CD4-positive, alpha-beta T cell treated with Interleukin-17A for 1 hour (primary cell): ENCODE data around the gene SOCS3.
"Not testable (repeated sequence)": the region's sequence is repeated elsewhere in the genome, so short reads cannot be mapped to it uniquely, and the experiment has no call there.

ENCODE experiments used
- DNase-seq: peaks from one replicate; pipeline ENCODE4 v3.0.0-alpha.2; 2020

Gene SOCS3

DNA sequence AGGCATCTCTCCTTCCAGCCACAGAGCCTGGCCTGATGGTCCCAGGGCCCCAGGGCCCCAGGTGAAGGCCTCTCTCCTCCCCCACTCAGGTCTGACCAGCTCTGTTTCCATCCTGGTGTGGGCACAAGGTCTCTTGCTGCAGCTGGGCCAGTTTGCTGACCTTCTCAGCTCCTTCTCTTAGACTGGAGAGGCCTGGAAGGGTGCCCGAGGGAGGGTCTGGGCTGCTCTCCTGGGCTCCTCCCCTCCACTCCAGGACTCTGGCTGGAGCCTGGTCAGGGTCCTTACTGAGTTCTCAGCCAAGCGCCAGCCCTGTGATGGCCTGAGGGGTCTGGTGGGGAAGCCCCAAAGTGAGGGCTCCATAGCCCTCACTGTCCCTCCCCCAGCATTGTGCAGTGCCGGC, 12.4 kb downstream of the SOCS3 start:
- no peak for DNase-seq

DNA sequence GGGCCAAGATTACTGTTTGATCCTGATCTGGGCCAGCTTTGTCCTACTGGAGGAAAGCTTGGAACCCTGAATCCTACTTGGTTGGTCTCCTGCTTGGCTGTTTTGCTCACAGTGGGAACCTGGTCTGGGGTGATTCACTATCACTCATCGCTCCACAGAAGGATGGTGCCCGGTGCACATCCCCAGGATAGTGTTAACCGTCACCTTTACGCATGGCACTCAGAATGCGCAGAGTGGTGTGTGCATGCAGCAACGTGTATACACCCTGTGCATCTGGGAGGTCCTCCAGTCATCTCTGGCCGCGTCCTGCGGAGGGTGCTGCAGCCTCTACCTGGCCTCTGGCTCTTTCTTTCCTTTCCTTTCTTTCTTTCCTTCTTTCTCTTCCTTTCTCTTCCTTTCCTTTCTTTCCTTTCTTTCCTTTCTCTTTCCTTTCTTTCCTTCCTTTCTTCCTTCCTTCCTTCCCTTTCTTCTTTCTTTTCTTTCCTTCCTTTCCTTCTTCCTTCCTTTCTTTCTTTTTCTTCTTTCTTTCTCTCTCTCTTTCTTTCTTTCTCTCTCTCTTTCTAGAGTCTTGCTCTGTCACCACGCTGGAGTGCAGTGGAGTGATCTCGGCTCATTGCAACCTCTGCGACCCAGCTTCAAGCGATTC, 13.1 kb downstream of the SOCS3 start:
- no peak for DNase-seq

DNA sequence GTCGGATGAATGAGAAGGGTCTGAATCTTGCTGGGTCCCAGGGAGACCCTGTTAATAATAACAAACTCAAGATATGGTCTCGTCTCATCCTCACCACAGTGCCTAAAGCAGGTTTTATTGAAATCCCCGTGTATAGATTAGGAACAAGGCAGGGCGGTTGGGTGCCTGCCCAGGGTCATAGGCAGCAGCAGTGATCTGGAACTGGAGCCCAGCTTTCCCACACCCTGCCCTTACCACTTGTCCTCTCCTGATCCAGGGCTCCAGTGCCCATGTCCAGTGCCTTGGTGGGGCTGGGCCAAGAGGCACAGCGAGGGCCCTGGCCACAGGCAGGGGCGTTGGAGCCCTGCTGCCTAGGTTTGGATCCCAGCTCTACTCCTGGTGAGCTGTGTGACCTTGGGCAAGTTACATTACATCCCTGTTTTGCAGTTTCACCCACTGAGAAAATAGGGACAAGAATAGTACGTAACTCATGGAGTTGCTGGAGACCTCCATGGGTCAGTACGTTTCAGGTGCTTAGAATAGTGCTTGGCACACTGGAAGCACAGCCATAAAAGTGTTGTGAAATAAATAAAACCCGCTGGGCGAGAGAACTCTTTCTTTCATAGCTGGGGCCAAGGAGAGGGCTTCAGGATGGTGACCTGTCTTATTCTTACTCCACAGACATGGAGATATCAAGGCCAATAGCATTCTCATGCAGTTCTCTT, 13.9 kb downstream of the SOCS3 start:
- no peak for DNase-seq

DNA sequence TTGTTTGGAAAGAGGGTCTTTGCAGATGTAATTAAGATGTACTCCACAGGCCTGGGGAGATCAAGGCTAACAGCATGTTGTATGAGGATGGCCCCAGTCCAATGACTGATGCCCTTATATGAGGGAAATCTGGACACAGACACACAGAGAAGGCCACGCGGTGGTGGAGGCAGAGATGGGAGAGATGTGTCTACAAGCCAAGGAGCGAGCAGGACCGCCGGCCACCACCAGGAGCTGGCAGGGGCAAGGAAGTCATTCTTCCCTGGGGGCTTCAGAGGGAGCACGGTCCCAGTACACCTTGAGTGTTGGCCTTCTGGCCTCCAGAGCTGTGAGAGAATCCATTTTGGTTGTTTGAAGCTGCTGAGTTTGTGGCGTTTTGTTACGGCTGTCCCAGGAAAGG, 14.7 kb downstream of the SOCS3 start:
- DNase-seq = no peak

DNA sequence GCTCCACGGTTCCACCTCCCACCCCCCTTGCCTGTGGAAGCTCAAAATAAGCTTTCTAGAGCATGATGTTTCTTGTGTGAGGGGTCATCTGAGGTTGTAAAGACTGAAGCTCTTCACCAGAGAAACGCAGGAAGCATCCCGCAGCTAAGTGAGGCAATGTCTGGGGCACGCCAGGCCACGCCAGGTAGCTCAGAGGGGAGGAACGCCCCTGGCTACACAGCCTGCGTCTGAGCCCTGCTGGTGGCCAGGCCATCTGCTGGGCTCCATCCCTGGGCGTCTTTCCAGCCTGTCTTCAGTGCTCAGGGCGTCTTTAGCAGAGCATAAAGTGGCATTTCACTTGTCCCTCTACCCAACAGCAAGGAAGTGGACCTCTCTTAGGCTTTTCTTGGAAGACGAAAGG, 15.2 kb downstream of the SOCS3 start:
- DNase-seq = no peak

DNA sequence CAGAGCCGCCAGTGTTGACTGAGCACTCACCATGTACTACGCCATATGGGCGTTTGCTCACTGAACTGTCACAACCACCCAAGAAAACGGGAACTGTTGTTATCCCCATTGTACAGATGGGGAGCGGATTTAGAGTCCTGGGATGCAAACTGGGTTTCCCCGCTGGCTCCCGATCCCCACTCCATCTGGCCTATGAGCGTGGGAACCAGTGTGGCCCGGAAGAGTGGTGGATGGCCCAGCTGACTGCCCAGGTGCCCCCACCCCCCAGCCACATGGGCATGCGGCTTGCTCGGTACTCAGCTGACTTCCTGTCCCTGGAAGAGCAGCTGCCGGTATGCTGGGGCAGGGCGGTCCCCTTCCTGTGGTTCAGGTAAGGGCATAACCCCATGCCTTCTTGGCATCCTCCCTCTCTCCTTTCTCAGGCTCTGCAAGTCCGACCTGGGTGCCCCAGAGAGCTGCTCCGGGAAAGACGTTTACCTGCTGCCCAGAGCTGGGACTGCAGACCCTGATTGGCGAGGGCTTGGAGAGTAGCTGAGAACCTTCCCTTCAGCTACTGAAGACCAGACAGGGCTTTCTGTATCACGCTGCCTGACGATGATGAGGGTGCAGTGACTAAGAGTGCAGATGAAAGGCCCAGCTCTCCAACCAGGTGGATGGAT, 16.2 kb downstream of the SOCS3 start:
- peak; percentile 84 for DNase-seq

DNA sequence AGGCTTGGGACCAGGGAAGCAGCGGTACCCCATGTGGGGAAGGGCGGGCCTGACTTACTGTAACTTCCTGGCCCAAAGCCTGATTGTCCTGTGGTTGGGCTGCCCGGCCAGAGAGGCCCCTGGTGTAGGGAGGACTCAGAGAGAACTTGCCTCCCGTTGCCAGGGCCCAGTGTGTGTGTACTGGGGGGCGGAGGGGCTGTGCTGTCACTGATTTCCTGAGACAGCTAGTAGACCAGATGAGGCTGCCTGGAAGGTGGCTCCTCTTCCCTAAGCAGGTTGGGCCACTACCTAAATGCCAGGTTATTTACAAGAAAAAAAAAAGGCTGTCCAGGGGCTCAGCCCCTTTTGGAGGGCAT, 16.7 kb downstream of the SOCS3 start:
- DNase-seq = peak; percentile 39

DNA sequence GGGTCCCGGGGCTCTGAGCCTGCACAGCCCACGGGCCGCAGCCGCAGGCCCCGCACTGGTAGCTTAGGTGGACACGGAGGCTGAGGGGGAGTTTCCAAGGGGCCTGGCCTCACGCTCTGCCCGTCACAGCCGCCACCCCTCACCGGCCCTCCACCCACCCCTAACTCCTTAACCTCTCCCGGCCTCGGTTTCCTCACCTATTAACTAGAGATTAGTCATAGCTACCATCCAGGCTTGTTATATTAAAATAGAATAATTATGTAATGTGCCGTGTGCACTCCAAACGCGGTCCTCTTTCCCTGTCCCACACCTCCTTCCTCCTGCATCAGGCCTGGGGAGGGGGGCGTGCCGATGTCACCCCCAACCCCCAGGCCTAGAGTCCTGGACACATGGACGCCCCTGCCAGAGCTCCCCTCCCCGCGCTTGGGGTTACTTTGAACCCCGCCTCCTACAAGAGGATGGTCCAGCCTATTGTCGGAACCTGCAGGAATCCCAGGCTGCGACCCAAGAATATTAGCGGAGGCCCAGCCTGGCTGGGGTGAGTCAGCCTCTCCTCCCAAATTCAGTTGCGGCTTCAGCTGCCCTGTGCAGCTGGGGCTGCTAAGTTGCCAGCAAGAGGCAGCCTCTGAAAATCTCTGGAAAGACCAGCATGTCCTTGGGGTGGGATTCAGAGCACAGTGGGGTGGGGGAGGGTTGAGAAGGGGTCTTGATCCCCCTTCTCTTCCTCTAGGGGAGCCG, 17.3 kb downstream of the SOCS3 start:
- no peak for DNase-seq

DNA sequence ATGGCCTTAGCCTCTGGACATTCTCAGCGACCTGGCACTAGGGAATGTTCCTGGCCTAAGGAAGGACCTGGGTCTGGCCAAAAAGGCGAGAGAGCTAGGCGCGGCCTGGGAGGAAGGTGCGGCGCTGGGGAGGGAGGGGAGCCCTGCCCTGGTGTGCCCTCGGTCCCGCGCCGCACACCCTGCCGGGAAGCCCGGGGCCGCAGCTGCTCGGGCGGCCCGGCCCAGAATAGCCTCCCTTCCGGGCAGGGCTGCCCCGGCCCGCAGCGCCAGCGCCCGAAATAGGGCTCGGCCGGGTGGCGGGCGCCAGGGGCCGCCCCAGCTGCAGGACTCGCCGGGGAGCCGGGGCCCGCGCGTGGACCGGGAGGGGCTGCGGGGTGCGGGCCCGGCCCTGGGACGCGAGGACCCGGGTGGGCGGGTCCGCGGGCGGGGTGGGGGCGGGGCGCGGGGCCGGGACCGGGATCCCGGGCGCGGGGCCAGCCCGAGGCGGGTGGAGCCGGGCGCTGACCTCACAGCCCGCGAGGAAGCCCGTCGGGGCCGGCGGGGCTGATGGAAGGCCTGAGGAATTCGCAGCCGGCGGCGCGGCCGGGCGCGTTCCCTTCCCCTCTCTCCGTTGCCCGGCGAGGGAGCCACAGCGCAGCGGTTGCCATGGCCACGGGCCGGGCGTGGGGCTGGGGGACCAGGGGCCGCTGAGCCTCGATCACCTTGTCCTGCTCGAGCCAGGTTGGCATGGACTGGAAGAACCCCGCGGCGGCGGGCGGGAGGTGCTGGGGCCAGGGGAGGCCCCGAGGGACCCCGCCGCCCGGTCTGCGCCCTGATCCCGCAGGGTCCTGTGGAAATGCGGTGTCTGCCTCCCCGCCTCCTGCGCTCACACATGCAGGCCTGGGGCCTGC, 18.1 kb downstream of the SOCS3 start:
- DNase-seq = peak; percentile 34

DNA sequence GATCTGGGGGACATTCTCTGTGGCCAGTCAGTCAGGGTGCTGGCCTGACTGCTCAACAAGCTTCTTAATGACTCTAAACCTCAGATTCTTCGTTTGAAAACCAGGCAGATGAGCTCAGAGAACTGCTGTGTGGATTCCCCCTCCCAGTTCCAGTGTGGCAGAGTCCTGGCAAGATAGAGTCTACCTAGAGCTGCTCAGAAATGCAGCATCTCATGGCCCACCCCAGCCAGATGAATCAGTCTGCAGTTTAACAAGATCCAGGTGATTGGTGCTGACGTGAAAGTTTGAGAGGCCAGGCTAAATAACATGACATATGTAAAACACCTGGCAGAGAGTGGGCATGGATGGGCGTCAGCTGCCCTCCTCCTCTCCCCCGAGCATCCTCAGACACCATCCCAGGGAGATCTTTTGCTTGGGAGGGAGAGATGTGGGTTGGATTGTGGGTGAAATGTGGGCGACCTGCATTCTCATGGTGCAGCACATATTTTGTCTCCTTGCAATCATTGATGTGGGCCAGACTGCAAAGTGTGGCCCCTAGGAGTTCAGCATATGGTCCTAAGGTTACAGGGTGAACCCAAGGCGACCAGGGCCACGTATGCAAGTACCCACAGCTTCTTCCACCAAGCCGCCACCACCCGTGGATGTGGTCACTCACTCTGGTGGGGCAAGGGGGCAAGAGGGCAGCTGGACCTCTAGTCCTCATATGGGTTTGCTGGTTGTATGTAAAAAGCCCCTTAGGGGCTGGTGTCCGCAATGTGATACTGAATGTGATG, 19.5 kb downstream of the SOCS3 start:
- DNase-seq = no peak

DNA sequence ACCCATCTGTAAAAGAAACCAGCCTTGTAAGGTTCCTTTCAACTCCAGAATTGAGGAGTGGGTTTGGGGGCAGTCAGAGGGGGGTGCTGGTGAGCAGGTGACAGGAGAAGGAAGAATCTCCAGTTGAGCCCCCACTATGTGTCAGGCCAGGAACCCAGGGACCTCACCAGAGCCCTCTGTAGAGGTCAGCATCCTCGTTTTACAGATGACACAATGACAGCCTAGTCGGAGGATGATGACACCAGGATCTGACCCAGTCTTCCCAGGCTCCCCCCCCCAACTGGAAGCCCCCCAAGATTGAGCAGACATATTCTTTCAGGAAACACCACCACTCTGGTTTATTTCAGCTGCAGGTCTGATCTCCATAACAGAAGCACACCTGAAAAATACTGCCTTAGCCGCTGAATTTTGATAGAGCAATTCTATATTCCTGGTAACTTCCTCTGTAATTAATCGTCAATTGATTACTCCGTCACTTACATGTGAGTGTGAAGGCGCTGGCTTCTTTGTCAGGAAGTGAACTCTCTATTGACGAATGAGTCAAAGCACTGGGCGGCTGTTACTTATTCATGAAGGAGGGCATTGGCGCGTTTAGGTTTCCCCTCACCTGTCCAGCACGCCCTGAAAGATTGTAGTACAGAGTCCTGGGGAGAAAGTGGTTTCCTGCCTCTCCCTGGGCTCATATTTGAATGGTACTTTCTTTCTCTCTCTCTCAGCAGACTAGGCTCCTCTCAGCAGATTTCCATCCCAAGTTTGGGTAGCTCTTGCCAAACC, 21.2 kb downstream of the SOCS3 start:
- DNase-seq = peak; percentile 66

DNA sequence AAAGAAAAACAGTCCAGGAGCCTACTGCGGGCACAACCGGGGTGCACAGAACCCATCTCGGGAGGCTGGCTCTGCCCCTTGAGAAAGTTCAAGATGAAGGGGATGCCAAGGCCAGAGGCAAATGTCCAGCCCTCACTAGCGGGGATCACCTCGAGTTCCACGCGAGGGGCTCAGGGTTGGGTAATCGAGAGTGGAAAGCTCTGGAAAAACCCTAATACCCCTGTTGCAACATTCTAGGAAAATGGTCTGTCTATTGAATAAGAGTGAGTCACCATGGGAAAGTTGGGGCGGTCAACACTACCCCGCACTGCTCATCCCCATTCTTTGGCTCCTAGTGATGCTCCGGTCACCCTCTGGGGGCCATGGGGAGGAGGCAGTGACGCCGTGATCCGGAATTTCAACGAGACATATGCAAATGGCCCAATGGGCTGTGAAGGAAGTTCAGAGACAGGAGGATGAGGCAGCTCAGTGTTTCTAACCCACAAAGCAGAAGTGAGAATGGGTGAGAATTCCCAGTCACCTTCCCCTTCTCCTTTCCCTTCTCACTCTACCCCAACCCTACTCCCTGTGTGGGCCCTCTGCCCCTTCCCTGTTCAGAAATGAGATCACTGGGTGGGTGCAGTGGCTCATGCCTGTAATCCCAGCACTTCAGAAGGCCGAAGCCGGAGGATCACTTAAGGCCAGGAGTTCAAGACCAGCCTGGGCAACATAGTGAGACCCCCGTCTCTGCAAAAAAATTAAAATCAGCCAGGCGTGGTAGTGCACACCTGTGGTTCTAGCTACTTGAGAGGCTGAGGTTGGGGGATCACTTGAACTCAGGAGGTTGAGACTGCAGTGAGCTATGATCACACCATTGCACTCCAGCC, 22.4 kb downstream of the SOCS3 start:
- peak; percentile 40 for DNase-seq

DNA sequence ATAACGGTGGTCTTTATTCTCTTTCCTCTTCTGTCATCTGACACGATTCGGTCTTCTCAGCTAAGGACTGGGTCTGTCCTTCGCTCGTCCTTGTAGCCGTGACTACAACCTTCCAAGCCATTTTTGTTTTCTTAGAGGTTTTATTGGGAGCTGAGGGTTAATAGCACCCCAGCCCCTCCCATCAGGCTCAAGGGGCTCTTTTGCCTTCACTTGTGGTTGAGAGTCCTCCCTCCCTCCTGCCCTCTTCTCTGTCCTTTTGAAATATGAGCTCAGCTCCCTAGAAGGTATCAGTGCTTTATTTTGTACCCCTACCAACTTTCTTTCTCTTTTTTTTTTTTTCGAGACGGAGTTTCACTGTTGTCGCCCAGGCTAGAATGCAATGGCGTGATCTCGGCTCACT, 24.7 kb downstream of the SOCS3 start:
- DNase-seq = no peak

DNA sequence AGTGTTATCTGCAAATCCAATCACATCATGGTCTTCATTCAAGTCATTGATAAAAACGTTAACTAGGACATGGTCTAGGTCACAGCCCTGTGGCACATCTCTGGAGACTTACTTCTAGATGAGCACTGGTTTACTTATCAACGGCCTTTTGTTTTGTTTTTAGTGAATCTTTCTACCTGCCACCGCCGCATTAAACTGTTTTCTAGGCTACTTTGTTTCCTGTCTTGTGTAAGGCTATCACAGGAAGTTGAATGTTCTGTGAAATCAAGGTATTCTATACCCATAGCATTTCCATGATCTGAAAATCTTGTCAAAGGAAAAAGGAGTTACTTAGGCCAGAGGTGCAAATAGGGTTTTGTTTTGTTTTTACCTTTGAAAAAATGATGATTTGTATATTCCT, 26.9 kb downstream of the SOCS3 start:
- peak; percentile 46 for DNase-seq

DNA sequence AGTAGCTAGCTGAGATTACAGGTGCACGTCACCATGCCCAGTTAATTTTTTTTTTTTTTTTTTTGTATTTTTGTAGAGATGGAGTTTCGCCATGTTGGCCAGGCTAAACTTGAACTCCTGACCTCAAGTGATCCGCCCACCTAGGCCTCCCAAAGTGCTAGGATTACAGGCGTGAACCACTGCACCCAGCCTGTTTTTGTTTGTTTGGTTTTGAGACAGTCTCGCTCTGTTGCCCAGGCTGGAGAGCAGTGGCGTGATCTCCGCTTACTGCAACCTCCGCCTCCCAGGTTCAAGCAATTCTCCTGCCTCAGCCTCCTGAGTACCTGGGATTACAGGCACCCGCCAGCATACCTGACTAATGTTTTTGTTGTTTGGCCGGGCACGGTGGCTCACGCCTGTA, 28.5 kb downstream of the SOCS3 start:
- DNase-seq = not testable (repeated sequence)

DNA sequence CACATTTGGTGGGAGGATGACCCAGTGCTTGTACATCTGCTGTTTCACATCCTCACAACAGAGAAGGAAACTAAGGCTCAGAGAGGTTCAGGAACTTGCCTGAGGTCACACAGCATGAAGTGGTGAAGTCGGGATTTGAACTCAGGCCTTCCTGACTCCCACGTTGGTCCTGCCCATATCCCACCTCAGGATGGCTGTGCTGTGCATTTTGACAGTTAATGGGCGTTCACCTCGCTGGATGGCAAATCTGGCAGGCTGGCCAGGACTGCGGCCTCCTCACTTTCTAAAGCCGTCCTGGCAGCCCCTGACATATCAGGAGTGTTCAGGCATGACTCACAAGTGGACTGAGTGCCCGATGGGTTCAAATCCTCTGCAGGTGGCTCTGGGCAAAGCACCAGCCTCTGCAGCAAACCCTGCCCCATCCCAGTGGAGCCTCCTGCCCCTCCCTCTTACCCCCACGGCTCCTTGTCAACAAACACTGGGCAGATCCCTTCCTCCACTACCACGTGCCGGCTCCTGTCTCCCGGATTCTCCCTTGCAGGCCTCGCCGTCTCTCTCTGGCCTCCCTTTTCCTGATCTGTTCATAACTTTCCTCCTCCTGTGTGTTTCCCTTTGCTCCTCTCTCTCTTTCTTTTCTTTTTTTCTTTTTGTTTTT, 29.2 kb downstream of the SOCS3 start:
- DNase-seq = no peak

DNA sequence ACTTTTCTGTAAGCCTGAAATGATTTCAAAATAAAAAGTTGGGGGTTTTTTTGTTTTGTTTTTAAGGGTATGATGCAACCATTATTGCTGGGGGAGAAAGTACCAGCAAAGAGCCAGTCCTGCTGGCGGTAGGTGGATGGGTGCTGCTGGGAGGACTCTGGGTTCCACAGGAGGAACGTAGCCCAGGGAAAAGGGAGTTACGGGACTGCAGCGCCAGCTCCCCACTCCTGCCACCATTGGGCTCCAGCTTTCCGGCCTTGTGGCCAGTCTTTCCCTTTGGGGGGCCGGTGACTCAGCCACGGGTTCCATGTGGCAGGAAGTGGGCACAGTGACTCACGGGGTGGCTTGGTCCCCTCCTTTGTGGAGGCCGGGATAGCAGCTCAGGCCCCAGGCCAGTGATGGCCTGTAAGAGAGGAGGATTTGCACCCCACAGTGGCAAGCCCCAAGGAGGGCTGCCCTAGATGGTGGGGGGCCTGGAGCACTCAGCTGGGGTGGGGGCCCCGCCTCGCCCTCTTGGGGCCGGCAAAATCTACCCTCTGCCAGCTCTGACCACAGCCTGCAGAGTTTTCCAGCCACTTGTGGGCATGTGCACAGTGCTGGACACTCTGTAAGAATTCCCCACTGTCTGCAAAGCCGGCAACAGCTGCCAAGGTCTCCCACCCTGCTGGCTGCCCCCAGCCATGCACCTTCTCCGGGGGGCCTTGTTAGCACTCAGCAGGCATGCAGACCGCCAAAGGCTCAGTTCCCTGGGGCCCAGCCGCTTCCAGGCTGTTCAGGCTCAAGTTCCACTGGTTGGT, 30.4 kb downstream of the SOCS3 start:
- DNase-seq = peak; percentile 24

DNA sequence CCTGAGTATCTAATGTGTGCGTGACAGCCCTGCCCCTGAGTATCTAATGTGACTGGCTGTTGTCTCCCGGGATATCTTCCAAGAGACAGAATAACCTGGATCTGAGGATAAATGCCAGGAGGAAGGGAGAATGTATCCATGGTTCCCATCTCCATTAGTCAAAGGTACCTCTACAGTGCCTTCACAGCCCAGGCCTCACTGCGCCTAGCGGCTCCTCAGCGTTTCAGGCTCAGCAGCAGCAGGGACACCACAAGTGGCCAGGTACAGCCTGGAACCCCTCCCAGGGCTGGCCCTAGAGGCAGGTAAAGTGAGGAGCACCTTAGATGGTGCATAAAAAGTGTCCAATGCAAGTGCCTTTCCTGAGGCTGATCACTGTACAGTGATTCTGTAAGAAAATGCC, 32.0 kb downstream of the SOCS3 start:
- DNase-seq = no peak
